Sigmoid colon (tissue), 7 donors: ENCODE data around the gene TLR9. TPM values are rescaled to one million over a fixed set of nuclear protein-coding genes. Genes with fewer than 3 reads are reported as not detected.

ENCODE experiments used
- DNase-seq: peaks from one replicate; pipeline ENCODE4 v3.0.0-alpha.2; 2019
- H3K27ac ChIP-seq, 4 donors: fragments of 200-600 bp; sonication (generic); one replicate each; pipeline ENCODE4 v1.5.1; 2016 to 2019; ENCODE audit warnings: mild to moderate bottlenecking in 1 of 4
- H3K27me3 ChIP-seq, 3 donors: fragments of 200-600 bp; sonication (generic); one replicate each; pipeline ENCODE4 v1.5.1; 2019; ENCODE audit warnings: mild to moderate bottlenecking in 1 of 3
- H3K36me3 ChIP-seq, 4 donors: fragments of 200-600 bp; sonication (generic); one replicate each; pipeline ENCODE4 v1.5.1; 2016 to 2019
- H3K4me1 ChIP-seq, 4 donors: fragments of 200-600 bp; sonication (generic); one replicate each; pipeline ENCODE4 v1.5.1; 2017 to 2019
- H3K4me3 ChIP-seq, 4 donors: fragments of 200-600 bp; sonication (generic); one replicate each; pipeline ENCODE4 v1.5.1; 2017 to 2019; ENCODE audit warnings: mild to moderate bottlenecking in 2 of 4, moderate library complexity in 1 of 4
- H3K9me3 ChIP-seq, 4 donors: fragments of 200-600 bp in 3 of 4; sonication (generic) in 3 of 4; one replicate each; pipeline versions ENCODE4 v1.5.1 to v1.6.1; 2013 to 2019
- EP300 ChIP-seq, 4 donors: sonication (generic); formaldehyde crosslinking; IDR thresholded peaks; one replicate each; pipeline ENCODE4 v1.6.1; 2017; ENCODE audit warnings: antibody characterized with exemption in 4 of 4
- POLR2A ChIP-seq, 2 donors: fragments of 450-650 bp; IDR thresholded peaks; one replicate each; pipeline ENCODE4 v1.6.1; 2016; ENCODE audit warnings: antibody characterized with exemption in 2 of 2, mild to moderate bottlenecking in 2 of 2, moderate library complexity in 2 of 2
- POLR2AphosphoS5 ChIP-seq, 4 donors: sonication (generic); formaldehyde crosslinking; IDR thresholded peaks; one replicate each; pipeline ENCODE4 v1.6.1; 2017; ENCODE audit warnings: antibody characterized with exemption in 4 of 4
- WGBS, 2 donors: extraction: QIAGEN DNeasy Blood & Tissue Kit; methylation state at CpG; one replicate each; pipeline ENCODE4 v1.1.7; 2013; 5-methylcytosine and 5-hydroxymethylcytosine counted together
- intact Hi-C: fragments of 100-400 bp; cut with DNase I; formaldehyde crosslinking; loops from one replicate; pipeline ENCODE4 v1.15.1; 2023
- polyA plus RNA-seq, 3 donors: library from polyadenylated mRNA; stranded (reverse); fragments of 200-250 nt; gene quantifications; one replicate each; pipeline ENCODE4 v1.2.3, GENCODE V29; 2013
- total RNA-seq, 4 donors: library from RNA; depleted of rRNA; stranded (reverse); fragments of >200 nt; gene quantifications; one replicate each; pipeline ENCODE4 v1.1.0, GENCODE V29; 2016
- TF ChIP-seq, protein P1 (sequence below), 4 experiments: fragments of 450-650 bp in 3 of 4; fragments of 200-600 bp in 1 of 4; IDR thresholded peaks; one replicate each; pipeline ENCODE4 v1.5.1; 2016 to 2019; ENCODE audit warnings: antibody characterized with exemption in 4 of 4, mild to moderate bottlenecking in 3 of 4, moderate library complexity in 2 of 4
- donor health status: healthy with polysubstance abuse.
- donor health status: Bipolar disorder and iron deficiency.
- donor health status: healthy.

The TLR9 gene
- total and polyA plus RNA-seq, 7 donors: 0.54 to 0.98 (median 0.55) TPM; not detected in 4

GRCh38 chr3:52193065-52193464 is 32.4 kb downstream of the TLR9 start:
- Histone ChIP-seq H3K27ac (no peak overlapping the region), H3K4me1 (peaks cover 0 to 54% (median 43%) of the 10 kb centered on the region in 4 donors), H3K9me3 (no peaks in the 10 kb centered on the region), H3K4me3 (no peak overlapping the region), H3K36me3 (no peaks in the 10 kb centered on the region), H3K27me3 (no peaks in the 10 kb centered on the region)
- WGBS, 2 donors: 74 to 85% methylated on average over 18 of the region's 18 CpGs
- intact Hi-C loops: no loop called here
- no peak for TF ChIP-seq EP300 (IDR thresholded peaks at IDR 0.05)
- TF ChIP-seq, protein P1, sequence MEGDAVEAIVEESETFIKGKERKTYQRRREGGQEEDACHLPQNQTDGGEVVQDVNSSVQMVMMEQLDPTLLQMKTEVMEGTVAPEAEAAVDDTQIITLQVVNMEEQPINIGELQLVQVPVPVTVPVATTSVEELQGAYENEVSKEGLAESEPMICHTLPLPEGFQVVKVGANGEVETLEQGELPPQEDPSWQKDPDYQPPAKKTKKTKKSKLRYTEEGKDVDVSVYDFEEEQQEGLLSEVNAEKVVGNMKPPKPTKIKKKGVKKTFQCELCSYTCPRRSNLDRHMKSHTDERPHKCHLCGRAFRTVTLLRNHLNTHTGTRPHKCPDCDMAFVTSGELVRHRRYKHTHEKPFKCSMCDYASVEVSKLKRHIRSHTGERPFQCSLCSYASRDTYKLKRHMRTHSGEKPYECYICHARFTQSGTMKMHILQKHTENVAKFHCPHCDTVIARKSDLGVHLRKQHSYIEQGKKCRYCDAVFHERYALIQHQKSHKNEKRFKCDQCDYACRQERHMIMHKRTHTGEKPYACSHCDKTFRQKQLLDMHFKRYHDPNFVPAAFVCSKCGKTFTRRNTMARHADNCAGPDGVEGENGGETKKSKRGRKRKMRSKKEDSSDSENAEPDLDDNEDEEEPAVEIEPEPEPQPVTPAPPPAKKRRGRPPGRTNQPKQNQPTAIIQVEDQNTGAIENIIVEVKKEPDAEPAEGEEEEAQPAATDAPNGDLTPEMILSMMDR (IDR thresholded peaks at IDR 0.05): no peak
- no peak for TF ChIP-seq POLR2AphosphoS5 (IDR thresholded peaks at IDR 0.05)
- TF ChIP-seq POLR2A (IDR thresholded peaks at IDR 0.05): no peak
- peak; percentile 84 for DNase-seq

GRCh38 chr3:52191663-52192062 is 33.8 kb downstream of the TLR9 start:
- WGBS, 2 donors: 87 to 88% methylated on average over 4 of the region's 4 CpGs
- Histone ChIP-seq H3K27ac (no peak overlapping the region), H3K36me3 (no peaks in the 10 kb centered on the region), H3K4me3 (no peak overlapping the region), H3K9me3 (no peaks in the 10 kb centered on the region), H3K4me1 (peaks cover 0 to 43% (median 34%) of the 10 kb centered on the region in 4 donors), H3K27me3 (no peaks in the 10 kb centered on the region)
- DNase-seq: no peak
- TF ChIP-seq, protein P1 (IDR thresholded peaks at IDR 0.05): no peak
- TF ChIP-seq POLR2AphosphoS5 (IDR thresholded peaks at IDR 0.05): no peak
- intact Hi-C loops: no loop called here

GRCh38 chr3:52190294-52191074 is 35.0 kb downstream of the TLR9 start:
- H3K4me3 ChIP-seq: no peak overlapping the region
- WGBS, 2 donors: 80 to 82% methylated on average over 9 of the region's 9 CpGs
- no peaks in the 10 kb centered on the region for H3K27me3 ChIP-seq
- H3K27ac ChIP-seq: peak overlapping the region in 2 of 4 donors; percentile 39 to 46
- peaks cover 0 to 37% (median 32%) of the 10 kb centered on the region in 4 donors for H3K4me1 ChIP-seq
- H3K36me3 ChIP-seq: no peaks in the 10 kb centered on the region
- TF ChIP-seq, protein P1 (IDR thresholded peaks at IDR 0.05): no peak
- TF ChIP-seq EP300 (IDR thresholded peaks at IDR 0.05) (no peak), POLR2AphosphoS5 (IDR thresholded peaks at IDR 0.05) (no peak), POLR2A (IDR thresholded peaks at IDR 0.05) (no peak)
- DNase-seq: no peak
- intact Hi-C loops: no loop called here
- H3K9me3 ChIP-seq: no peaks in the 10 kb centered on the region

GRCh38 chr3:52188556-52188955 is 36.9 kb downstream of the TLR9 start:
- no peaks in the 10 kb centered on the region for H3K36me3 ChIP-seq
- no peaks in the 10 kb centered on the region for H3K27me3 ChIP-seq
- 83 to 89% methylated on average over 1 of the region's 1 CpG for WGBS, 2 donors
- no peak overlapping the region for H3K27ac ChIP-seq
- no peak for TF ChIP-seq POLR2A (IDR thresholded peaks at IDR 0.05)
- TF ChIP-seq EP300 (IDR thresholded peaks at IDR 0.05): no peak
- TF ChIP-seq, protein P1 (IDR thresholded peaks at IDR 0.05): no peak
- TF ChIP-seq POLR2AphosphoS5 (IDR thresholded peaks at IDR 0.05): no peak
- no peak overlapping the region for H3K4me3 ChIP-seq
- no peak for DNase-seq
- intact Hi-C loops: no loop called here
- peaks cover 0 to 22% (median 20%) of the 10 kb centered on the region in 4 donors for H3K4me1 ChIP-seq
- no peaks in the 10 kb centered on the region for H3K9me3 ChIP-seq
